Right lung (tissue), 5 donors: ENCODE results near the gene SRSF2. TPM values are rescaled to one million over a fixed set of nuclear protein-coding genes. Genes with fewer than 3 reads are reported as not detected.

Source experiments
- DNase-seq, 2 donors: peaks; one replicate each; pipeline ENCODE4 v3.0.0-alpha.2; 2013
- polyA plus RNA-seq, 5 donors: library from polyadenylated mRNA; unstranded; fragments of 120-200 nt; gene quantifications; one replicate each; pipeline versions ENCODE4 v1.2.1 to v1.2.3, GENCODE V29; 2013; ENCODE audit warnings: inconsistent platforms in 1 of 5, low replicate concordance in 1 of 5; ENCODE audit not compliant: insufficient read length in 5 of 5, insufficient read depth in 1 of 5

The SRSF2 gene
- polyA plus RNA-seq, 5 donors: 344 to 442 (median 352) TPM

- DNase-seq: no peak
These were observed 51.3 kb downstream of the SRSF2 start for GRCh38 chr17:76685846-76686245.

GRCh38 chr17:76685366-76685765 is 51.8 kb downstream of the SRSF2 start:
- DNase-seq: no peak

GRCh38 chr17:76684756-76685155 is 52.4 kb downstream of the SRSF2 start:
- no peak for DNase-seq

Other genes starting within 250 kb of the SRSF2 start
- 10 to 100 TPM in 1 of 5 donors, 1 to 10 TPM in 4; 4.9 to 10.9 (median 9.0) TPM for gene RHBDF2, start 235.9 kb downstream of the SRSF2 start, polyA plus RNA-seq
- gene CYGB, start 199.6 kb downstream of the SRSF2 start, polyA plus RNA-seq: 10 to 100 TPM; 16.5 to 43.8 (median 30.4) TPM
- gene PRCD, start 197.3 kb downstream of the SRSF2 start, polyA plus RNA-seq: 10 to 100 TPM in 2 of 5 donors, 1 to 10 TPM in 3; 6.2 to 10.6 (median 9.2) TPM
- gene ST6GALNAC2, start 151.5 kb downstream of the SRSF2 start, polyA plus RNA-seq: 1 to 10 TPM; 1.2 to 6.2 (median 4.0) TPM
- gene ST6GALNAC1, start 93.6 kb downstream of the SRSF2 start, polyA plus RNA-seq: 1 to 10 TPM; 2.2 to 4.2 (median 3.2) TPM
- 100 to 1,000 TPM in 1 of 5 donors, 10 to 100 TPM in 4; 74.3 to 110 (median 96.2) TPM for gene MXRA7, start 26.4 kb downstream of the SRSF2 start, polyA plus RNA-seq
- gene JMJD6, start 10.7 kb downstream of the SRSF2 start, polyA plus RNA-seq: 10 to 100 TPM; 20.2 to 28.9 (median 25.5) TPM
- gene METTL23, start 10.5 kb downstream of the SRSF2 start, polyA plus RNA-seq: 10 to 100 TPM; 37.4 to 43.3 (median 38.9) TPM
- 10 to 100 TPM; 27.7 to 38.5 (median 30.9) TPM for gene MFSD11, start 788 bp upstream of the SRSF2 start, polyA plus RNA-seq
- gene MGAT5B, start 131.1 kb upstream of the SRSF2 start, polyA plus RNA-seq: 1 to 10 TPM in 3 of 5 donors, under 1 TPM in 2; 0.82 to 2.3 (median 1.1) TPM